Loucy (cell line): ENCODE data around the gene CYP4B1.
"Not testable (repeated sequence)": the region's sequence is repeated elsewhere in the genome, so short reads cannot be mapped to it uniquely, and the experiment has no call there.

Experiments
- H2AFZ ChIP-seq: fragments of 200-600 bp; sonication (generic); 2 replicates; pipeline ENCODE4 v1.6.0; 2016; ENCODE audit warnings: antibody characterized with exemption, mild to moderate bottlenecking, low read length, moderate library complexity
- H3F3A ChIP-seq: fragments of 200-600 bp; 2 replicates; pipeline ENCODE4 v1.6.0; 2016; ENCODE audit warnings: antibody characterized with exemption, low read depth, mild to moderate bottlenecking
- H3K27me3 ChIP-seq: fragments of 200-600 bp; sonication (generic); 2 replicates; pipeline ENCODE4 v1.6.1; 2014; ENCODE audit warnings: low read length, mild to moderate bottlenecking; ENCODE audit not compliant: insufficient read depth, poor library complexity, severe bottlenecking
- H3K36me3 ChIP-seq: fragments of 200-600 bp; sonication (generic); 2 replicates; pipeline ENCODE4 v1.6.1; 2016; ENCODE audit warnings: low read length; ENCODE audit not compliant: insufficient read depth
- H3K4me1 ChIP-seq: fragments of 200-600 bp; sonication (generic); 2 replicates; pipeline ENCODE4 v1.5.1; 2014; ENCODE audit warnings: low read length, mild to moderate bottlenecking; ENCODE audit not compliant: insufficient read depth, poor library complexity, severe bottlenecking
- H3K4me2 ChIP-seq: fragments of 200-600 bp; sonication (generic); 2 replicates; pipeline ENCODE4 v1.6.0; 2014; ENCODE audit warnings: antibody characterized with exemption, low read length, low read depth, mild to moderate bottlenecking; ENCODE audit not compliant: poor library complexity, severe bottlenecking
- H3K4me3 ChIP-seq: fragments of 200-600 bp; sonication (generic); 2 replicates; pipeline ENCODE4 v1.5.1; 2014; ENCODE audit warnings: low read length, mild to moderate bottlenecking, mixed read lengths; ENCODE audit not compliant: poor library complexity, severe bottlenecking
- H3K79me2 ChIP-seq: fragments of 200-600 bp; sonication (generic); 2 replicates; pipeline ENCODE4 v1.6.1; 2014; ENCODE audit warnings: low read length; ENCODE audit not compliant: insufficient read depth
- H3K9ac ChIP-seq: fragments of 200-600 bp; sonication (generic); 2 replicates; pipeline ENCODE4 v1.6.0; 2014; ENCODE audit warnings: mild to moderate bottlenecking, low read depth, low read length, moderate library complexity; ENCODE audit not compliant: poor library complexity, severe bottlenecking
- H3K9me2 ChIP-seq: fragments of 200-600 bp; sonication (generic); replicated peaks from 2 replicates; pipeline ENCODE4 v1.6.1; 2016; ENCODE audit warnings: low read depth, low read length, mixed read lengths
- H3K9me3 ChIP-seq: fragments of 200-600 bp; sonication (generic); 2 replicates; pipeline ENCODE4 v1.6.1; 2014; ENCODE audit warnings: mild to moderate bottlenecking, antibody characterized with exemption, low read length, low read depth; ENCODE audit not compliant: insufficient read depth
- H4K20me1 ChIP-seq: fragments of 200-600 bp; sonication (generic); 2 replicates; pipeline ENCODE4 v1.6.0; 2014; ENCODE audit warnings: antibody characterized with exemption, low read length, mild to moderate bottlenecking; ENCODE audit not compliant: insufficient read depth, poor library complexity, severe bottlenecking
- CTCF ChIP-seq: fragments of 200-600 bp; sonication (generic); conservative IDR thresholded peaks from 2 replicates; pipeline ENCODE4 v1.5.1; 2014; ENCODE audit warnings: mild to moderate bottlenecking, antibody characterized with exemption, low read length
- EZH2phosphoT487 ChIP-seq: fragments of 200-600 bp; IDR thresholded peaks from 2 replicates; pipeline ENCODE4 v1.6.1; 2018; ENCODE audit warnings: antibody characterized with exemption, mild to moderate bottlenecking, moderate library complexity, borderline replicate concordance

Gene CYP4B1

GRCh38 chr1:46753985-46754384 is 44.9 kb upstream of the CYP4B1 start:
- Histone ChIP-seq H3K79me2 (no peaks in the 10 kb centered on the region), H3K27me3 (no peaks in the 10 kb centered on the region), H4K20me1 (no peaks in the 10 kb centered on the region), H3K4me1 (no peaks in the 10 kb centered on the region), H3F3A (no peaks in the 10 kb centered on the region), H3K4me3 (no peak overlapping the region), H3K9ac (no peak overlapping the region), H3K4me2 (no peak overlapping the region), H2AFZ (no peak overlapping the region), H3K9me2 (no peaks in the 10 kb centered on the region), H3K36me3 (no peaks in the 10 kb centered on the region), H3K9me3 (no peaks in the 10 kb centered on the region)
- TF ChIP-seq CTCF (no peak), EZH2phosphoT487 (no peak)

- H3K9me3 ChIP-seq, H3K27me3 ChIP-seq, H2AFZ ChIP-seq, H3K4me3 ChIP-seq, H3K9ac ChIP-seq, H4K20me1 ChIP-seq, H3K36me3 ChIP-seq, H3K79me2 ChIP-seq, H3K9me2 ChIP-seq, H3K4me2 ChIP-seq, H3F3A ChIP-seq, H3K4me1 ChIP-seq: not testable (repeated sequence)
These were observed 44.1 kb upstream of the CYP4B1 start for GRCh38 chr1:46754707-46755106.

GRCh38 chr1:46755121-46755520 is 43.7 kb upstream of the CYP4B1 start:
- H4K20me1 ChIP-seq, result no peaks in the 10 kb centered on the region
- H3K4me1 ChIP-seq, result no peaks in the 10 kb centered on the region
- H3K27me3 ChIP-seq, result no peaks in the 10 kb centered on the region
- H3K9me3 ChIP-seq, result no peaks in the 10 kb centered on the region
- no peak overlapping the region for H3K4me3 ChIP-seq
- H3K79me2 ChIP-seq, result no peaks in the 10 kb centered on the region
- H2AFZ ChIP-seq, result no peak overlapping the region
- H3K9me2 ChIP-seq, result no peaks in the 10 kb centered on the region
- TF ChIP-seq EZH2phosphoT487, result no peak
- no peak for TF ChIP-seq CTCF
- no peaks in the 10 kb centered on the region for H3F3A ChIP-seq
- no peak overlapping the region for H3K9ac ChIP-seq
- no peaks in the 10 kb centered on the region for H3K36me3 ChIP-seq
- H3K4me2 ChIP-seq, result no peak overlapping the region

- H3K4me2 ChIP-seq, result no peak overlapping the region
- H3K9me2 ChIP-seq, result no peaks in the 10 kb centered on the region
- H3K4me1 ChIP-seq, result no peaks in the 10 kb centered on the region
- H3K36me3 ChIP-seq, result no peaks in the 10 kb centered on the region
- no peaks in the 10 kb centered on the region for H4K20me1 ChIP-seq
- no peak overlapping the region for H2AFZ ChIP-seq
- no peak overlapping the region for H3K9ac ChIP-seq
- H3K4me3 ChIP-seq, result no peak overlapping the region
- H3F3A ChIP-seq, result no peaks in the 10 kb centered on the region
- no peaks in the 10 kb centered on the region for H3K79me2 ChIP-seq
- H3K27me3 ChIP-seq, result no peaks in the 10 kb centered on the region
- H3K9me3 ChIP-seq, result no peaks in the 10 kb centered on the region
- no peak for TF ChIP-seq EZH2phosphoT487
- TF ChIP-seq CTCF, result no peak
These were observed 41.4 kb upstream of the CYP4B1 start for GRCh38 chr1:46757247-46757955.
